Mesendoderm (in vitro differentiated cells): ENCODE data around the gene L2HGDH.

ENCODE experiments used
- DNase-seq: peaks from one replicate; pipeline ENCODE4 v3.0.0; 2013
- H2AK5ac ChIP-seq: 2 replicates; pipeline ENCODE4 v1.6.1; 2013; ENCODE audit warnings: low read length, inconsistent platforms
- H2BK120ac ChIP-seq: 2 replicates; pipeline ENCODE4 v1.6.1; 2013; ENCODE audit warnings: low read depth, mild to moderate bottlenecking, low read length, moderate library complexity, mixed read lengths
- H2BK15ac ChIP-seq: replicated peaks from 2 replicates; pipeline ENCODE4 v1.6.1; 2013; ENCODE audit warnings: low read depth, mild to moderate bottlenecking, moderate library complexity
- H2BK5ac ChIP-seq: 2 replicates; pipeline ENCODE4 v1.6.1; 2013; ENCODE audit warnings: low read length, inconsistent platforms
- H3K18ac ChIP-seq: 2 replicates; pipeline ENCODE4 v1.6.1; 2013; ENCODE audit warnings: mild to moderate bottlenecking, low read length, mixed read lengths
- H3K23ac ChIP-seq: one replicate; pipeline ENCODE4 v1.6.1; 2013; ENCODE audit warnings: low read length
- H3K27ac ChIP-seq: 2 replicates; pipeline ENCODE4 v1.5.1; 2013; ENCODE audit warnings: low read depth, mild to moderate bottlenecking, inconsistent platforms, low read length, moderate library complexity
- H3K27me3 ChIP-seq: 2 replicates; pipeline ENCODE4 v1.6.1; 2013; ENCODE audit warnings: low read length, control low read depth, mild to moderate bottlenecking, inconsistent platforms; ENCODE audit not compliant: insufficient read depth, poor library complexity
- H3K36me3 ChIP-seq: 2 replicates; pipeline ENCODE4 v1.6.1; 2013; ENCODE audit warnings: low read length, inconsistent platforms; ENCODE audit not compliant: control insufficient read depth, insufficient read depth
- H3K4ac ChIP-seq: one replicate; pipeline ENCODE4 v1.6.1; 2013; ENCODE audit warnings: low read depth, mild to moderate bottlenecking, low read length, moderate library complexity
- H3K4me1 ChIP-seq: 2 replicates; pipeline ENCODE4 v1.6.1; 2013; ENCODE audit warnings: low read depth, low read length, inconsistent platforms; ENCODE audit not compliant: control insufficient read depth
- H3K4me2 ChIP-seq: 2 replicates; pipeline ENCODE4 v1.6.1; 2013; ENCODE audit warnings: low read length
- H3K4me3 ChIP-seq: 2 replicates; pipeline ENCODE4 v1.5.1; 2013; ENCODE audit warnings: mild to moderate bottlenecking, low read length
- H3K56ac ChIP-seq: one replicate; pipeline ENCODE4 v1.6.1; 2013; ENCODE audit warnings: low read length
- H3K79me1 ChIP-seq: 2 replicates; pipeline ENCODE4 v1.6.1; 2013; ENCODE audit warnings: low read length, inconsistent platforms
- H3K79me2 ChIP-seq: 2 replicates; pipeline ENCODE4 v1.6.1; 2013; ENCODE audit warnings: mild to moderate bottlenecking, low read length; ENCODE audit not compliant: control insufficient read depth, insufficient read depth
- H3K9ac ChIP-seq: 2 replicates; pipeline ENCODE4 v1.6.1; 2013; ENCODE audit warnings: low read length, inconsistent platforms
- H4K5ac ChIP-seq: one replicate; pipeline ENCODE4 v1.6.1; 2013; ENCODE audit warnings: low read length
- H4K8ac ChIP-seq: one replicate; pipeline ENCODE4 v1.6.1; 2013; ENCODE audit warnings: low read depth, mild to moderate bottlenecking, control low read depth, low read length, moderate library complexity
- WGBS: extraction: QIAGEN DNeasy Blood & Tissue Kit; methylation state at CpG from one replicate; pipeline ENCODE4 v1.1.7; 2013; ENCODE audit warnings: low lambda C conversion rate, missing lambda C conversion rate; ENCODE audit not compliant: insufficient coverage; ENCODE audit errors: extremely low coverage; 5-methylcytosine and 5-hydroxymethylcytosine counted together

L2HGDH gene

GRCh38 chr14:50260511-50260910 lies 51.5 kb downstream of the L2HGDH start:
- H2BK120ac ChIP-seq = no peak overlapping the region
- no CpG with 5 or more reads among the region's 3 CpGs for WGBS
- H3K4me3 ChIP-seq = no peak overlapping the region
- H3K4me1 ChIP-seq = no peaks in the 10 kb centered on the region
- H2AK5ac ChIP-seq = no peak overlapping the region
- no peaks in the 10 kb centered on the region for H3K79me2 ChIP-seq
- peak; percentile 55 for DNase-seq
- no peak overlapping the region for H3K4me2 ChIP-seq
- H3K9ac ChIP-seq = no peak overlapping the region
- H2BK15ac ChIP-seq = no peak overlapping the region
- no peak overlapping the region for H4K8ac ChIP-seq
- no peaks in the 10 kb centered on the region for H3K36me3 ChIP-seq
- no peaks in the 10 kb centered on the region for H3K27me3 ChIP-seq
- no peak overlapping the region for H2BK5ac ChIP-seq
- H3K4ac ChIP-seq = no peak overlapping the region
- no peak overlapping the region for H4K5ac ChIP-seq
- H3K56ac ChIP-seq = no peak overlapping the region
- H3K27ac ChIP-seq = no peak overlapping the region
- no peak overlapping the region for H3K23ac ChIP-seq
- H3K18ac ChIP-seq = no peak overlapping the region
- no peaks in the 10 kb centered on the region for H3K79me1 ChIP-seq

- no peak overlapping the region for H2BK120ac ChIP-seq
- H3K18ac ChIP-seq = no peak overlapping the region
- no peak overlapping the region for H3K4ac ChIP-seq
- H3K4me3 ChIP-seq = no peak overlapping the region
- DNase-seq = peak; percentile 6
- H3K23ac ChIP-seq = no peak overlapping the region
- no peak overlapping the region for H3K9ac ChIP-seq
- no peak overlapping the region for H2AK5ac ChIP-seq
- no peaks in the 10 kb centered on the region for H3K36me3 ChIP-seq
- no peaks in the 10 kb centered on the region for H3K79me1 ChIP-seq
- no peak overlapping the region for H3K27ac ChIP-seq
- H4K5ac ChIP-seq = no peak overlapping the region
- H4K8ac ChIP-seq = no peak overlapping the region
- H3K56ac ChIP-seq = no peak overlapping the region
- H3K79me2 ChIP-seq = no peaks in the 10 kb centered on the region
- H3K4me1 ChIP-seq = no peaks in the 10 kb centered on the region
- H2BK5ac ChIP-seq = no peak overlapping the region
- H3K27me3 ChIP-seq = no peaks in the 10 kb centered on the region
- no peak overlapping the region for H3K4me2 ChIP-seq
- WGBS = no CpG with 5 or more reads among the region's 3 CpGs
- no peak overlapping the region for H2BK15ac ChIP-seq
Measured at GRCh38 chr14:50260072-50260471, 52.0 kb downstream of the L2HGDH start.

DNA sequence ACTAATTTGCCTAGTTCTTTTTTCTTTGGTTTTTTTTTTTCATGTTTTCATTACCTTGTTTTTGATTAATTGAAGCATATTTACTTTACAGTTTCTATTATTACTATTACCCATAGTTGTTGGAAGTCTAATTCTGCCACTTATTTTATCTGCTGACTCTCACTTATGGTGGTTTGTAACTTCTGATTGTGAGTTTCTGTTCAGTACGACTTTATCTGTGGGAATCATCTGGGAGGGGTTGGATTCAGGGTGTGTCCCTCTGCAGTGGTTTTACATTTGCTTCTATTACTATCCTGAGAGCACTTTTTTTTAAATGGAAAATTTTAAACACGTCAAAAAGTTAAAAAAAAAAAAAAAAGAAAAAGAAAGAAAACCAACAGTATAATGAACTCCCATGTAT lies 54.3 kb downstream of the L2HGDH start:
- Histone ChIP-seq H3K56ac (no peak overlapping the region), H3K36me3 (no peaks in the 10 kb centered on the region), H3K4me1 (no peaks in the 10 kb centered on the region), H3K23ac (no peak overlapping the region), H3K27ac (no peak overlapping the region), H3K79me1 (no peaks in the 10 kb centered on the region), H2BK15ac (no peak overlapping the region), H3K4me2 (no peak overlapping the region), H3K9ac (no peak overlapping the region), H3K4me3 (no peak overlapping the region), H2AK5ac (no peak overlapping the region), H2BK5ac (no peak overlapping the region), H3K18ac (no peak overlapping the region), H4K5ac (no peak overlapping the region), H4K8ac (no peak overlapping the region), H2BK120ac (no peak overlapping the region), H3K79me2 (no peaks in the 10 kb centered on the region), H3K4ac (no peak overlapping the region), H3K27me3 (no peaks in the 10 kb centered on the region)
- no CpG with 5 or more reads among the region's 2 CpGs for WGBS
- no peak for DNase-seq

- Histone ChIP-seq H2BK120ac (no peak overlapping the region), H3K56ac (no peak overlapping the region), H2BK5ac (no peak overlapping the region), H3K4me3 (no peak overlapping the region), H3K4me2 (no peak overlapping the region), H4K8ac (no peak overlapping the region), H3K27ac (no peak overlapping the region), H3K18ac (no peak overlapping the region), H2AK5ac (no peak overlapping the region), H4K5ac (no peak overlapping the region), H3K79me1 (no peaks in the 10 kb centered on the region), H3K4ac (no peak overlapping the region), H3K27me3 (no peaks in the 10 kb centered on the region), H3K36me3 (no peaks in the 10 kb centered on the region), H3K79me2 (no peaks in the 10 kb centered on the region), H3K4me1 (no peaks in the 10 kb centered on the region), H2BK15ac (no peak overlapping the region), H3K23ac (no peak overlapping the region), H3K9ac (no peak overlapping the region)
- DNase-seq = no peak
- WGBS = no CpG with 5 or more reads among the region's 3 CpGs
Measured at GRCh38 chr14:50254248-50254647, 57.8 kb downstream of the L2HGDH start.

DNA sequence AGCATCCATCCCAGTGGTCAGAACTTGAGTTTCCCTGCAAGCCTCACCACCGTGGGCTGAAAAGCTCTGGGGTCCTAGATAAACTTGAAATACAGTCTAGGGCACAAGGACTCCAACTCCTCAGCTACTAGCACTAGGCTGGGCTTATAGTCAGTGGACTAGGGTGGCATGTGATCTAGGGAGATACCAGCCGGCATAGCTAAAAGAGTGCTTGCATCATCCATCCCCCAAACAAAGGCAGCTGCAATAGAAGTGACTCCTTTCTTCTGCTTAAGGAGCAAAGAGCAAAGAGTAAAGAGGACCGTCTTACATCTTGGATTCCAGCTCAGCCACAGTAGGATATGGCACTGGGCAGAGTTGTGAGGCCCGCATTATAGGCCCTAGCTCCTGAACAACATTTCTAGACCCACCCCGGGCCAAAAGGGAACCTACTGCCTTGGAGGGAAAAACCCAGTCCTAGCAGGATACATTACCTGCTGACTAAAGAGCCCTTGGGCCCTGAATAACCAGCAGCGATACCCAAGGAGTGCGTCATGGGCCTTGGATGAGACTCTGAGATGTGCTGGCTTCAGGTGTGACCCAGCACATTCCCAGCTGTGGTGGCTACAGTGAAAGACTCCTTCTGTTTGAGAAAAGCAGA lies 62.8 kb downstream of the L2HGDH start:
- WGBS = no CpG with 5 or more reads among the region's 7 CpGs
- no peaks in the 10 kb centered on the region for H3K79me2 ChIP-seq
- no peak overlapping the region for H3K4ac ChIP-seq
- H3K4me3 ChIP-seq = no peak overlapping the region
- peak; percentile 37 for DNase-seq
- no peak overlapping the region for H2AK5ac ChIP-seq
- no peak overlapping the region for H3K27ac ChIP-seq
- H3K18ac ChIP-seq = no peak overlapping the region
- no peak overlapping the region for H3K9ac ChIP-seq
- no peaks in the 10 kb centered on the region for H3K36me3 ChIP-seq
- no peak overlapping the region for H4K5ac ChIP-seq
- H3K4me1 ChIP-seq = no peaks in the 10 kb centered on the region
- H2BK120ac ChIP-seq = no peak overlapping the region
- H2BK5ac ChIP-seq = no peak overlapping the region
- peak overlapping the region; percentile 19 for H3K23ac ChIP-seq
- H3K4me2 ChIP-seq = no peak overlapping the region
- H3K56ac ChIP-seq = no peak overlapping the region
- H4K8ac ChIP-seq = no peak overlapping the region
- H2BK15ac ChIP-seq = no peak overlapping the region
- H3K27me3 ChIP-seq = no peaks in the 10 kb centered on the region
- H3K79me1 ChIP-seq = no peaks in the 10 kb centered on the region

- no CpG with 5 or more reads among the region's 3 CpGs for WGBS
- H3K23ac ChIP-seq = no peak overlapping the region
Measured at GRCh38 chr14:50247245-50247644, 64.8 kb downstream of the L2HGDH start.

More at GRCh38 chr14:50247245-50247644, 64.8 kb downstream of the L2HGDH start:
- H3K79me1 ChIP-seq = no peaks in the 10 kb centered on the region
- no peak overlapping the region for H3K56ac ChIP-seq
- no peaks in the 10 kb centered on the region for H3K79me2 ChIP-seq
- no peak overlapping the region for H3K27ac ChIP-seq
- no peak for DNase-seq
- H2BK15ac ChIP-seq = no peak overlapping the region
- no peak overlapping the region for H3K4me3 ChIP-seq
- H2BK5ac ChIP-seq = no peak overlapping the region
- no peak overlapping the region for H2BK120ac ChIP-seq
- H4K5ac ChIP-seq = no peak overlapping the region
- no peak overlapping the region for H3K18ac ChIP-seq
- no peaks in the 10 kb centered on the region for H3K4me1 ChIP-seq
- H3K4ac ChIP-seq = no peak overlapping the region
- no peak overlapping the region for H3K4me2 ChIP-seq
- no peak overlapping the region for H3K9ac ChIP-seq
- H4K8ac ChIP-seq = no peak overlapping the region
- no peaks in the 10 kb centered on the region for H3K36me3 ChIP-seq
- no peak overlapping the region for H2AK5ac ChIP-seq
- no peaks in the 10 kb centered on the region for H3K27me3 ChIP-seq
